ENCODE measurements around the gene E2F7.

Gene E2F7

GRCh38 chr12:77062846-77063461 is 2.4 kb downstream of the E2F7 start:
- DNase-seq = no peak

GRCh38 chr12:77062396-77062795 is 3.0 kb downstream of the E2F7 start:
- DNase-seq = no peak

- no peak for DNase-seq
These were observed 4.5 kb downstream of the E2F7 start for GRCh38 chr12:77060883-77061240.

GRCh38 chr12:77060136-77060882 is 5.1 kb downstream of the E2F7 start:
- DNase-seq = no peak

- no peak for DNase-seq
These were observed 6.6 kb downstream of the E2F7 start for GRCh38 chr12:77058740-77059139.

GRCh38 chr12:77054851-77055250 is 10.5 kb downstream of the E2F7 start:
- DNase-seq = no peak

GRCh38 chr12:77053259-77053658 is 12.1 kb downstream of the E2F7 start:
- no peak for DNase-seq

GRCh38 chr12:77049767-77050353 is 15.5 kb downstream of the E2F7 start:
- DNase-seq = no peak

GRCh38 chr12:77047341-77048109 is 17.8 kb downstream of the E2F7 start:
- no peak for DNase-seq

GRCh38 chr12:77046468-77046867 is 18.9 kb downstream of the E2F7 start:
- no peak for DNase-seq

- DNase-seq = no peak
These were observed 20.2 kb downstream of the E2F7 start for GRCh38 chr12:77045183-77045582.

- no peak for DNase-seq
These were observed 20.6 kb downstream of the E2F7 start for GRCh38 chr12:77044721-77045120.

GRCh38 chr12:77042833-77043232 is 22.5 kb downstream of the E2F7 start:
- no peak for DNase-seq

- DNase-seq = no peak
These were observed 25.1 kb downstream of the E2F7 start for GRCh38 chr12:77040231-77040630.

- DNase-seq = no peak
These were observed 30.1 kb downstream of the E2F7 start for GRCh38 chr12:77035226-77035625.

GRCh38 chr12:77033658-77034536 is 31.5 kb downstream of the E2F7 start:
- DNase-seq = no peak

GRCh38 chr12:77032406-77032805 is 33.0 kb downstream of the E2F7 start:
- DNase-seq = no peak

GRCh38 chr12:77031745-77032144 is 33.6 kb downstream of the E2F7 start:
- DNase-seq = no peak

- no peak for DNase-seq
These were observed 39.5 kb downstream of the E2F7 start for GRCh38 chr12:77025782-77026314.

- DNase-seq = no peak
These were observed 41.9 kb downstream of the E2F7 start for GRCh38 chr12:77023501-77023900.

- no peak for DNase-seq
These were observed 45.4 kb downstream of the E2F7 start for GRCh38 chr12:77019920-77020319.

GRCh38 chr12:77016606-77017005 is 48.8 kb downstream of the E2F7 start:
- no peak for DNase-seq
